H9 (cell line): ENCODE measurements around the gene NDUFAF2. TPM values are rescaled to one million over a fixed set of nuclear protein-coding genes. Genes with fewer than 3 reads are reported as not detected.

Experiments
- DNase-seq: peaks from one replicate; pipeline ENCODE4 v3.0.0-alpha.2; 2017
- H2AFZ ChIP-seq: one replicate; pipeline ENCODE4 v1.6.1; 2013; ENCODE audit warnings: mild to moderate bottlenecking, low read length, control low read depth, moderate library complexity
- H2AK5ac ChIP-seq: 2 replicates; pipeline ENCODE4 v1.6.1; 2013; ENCODE audit warnings: low read length, control low read depth, mixed read lengths; ENCODE audit not compliant: insufficient read length
- H2BK120ac ChIP-seq: one replicate; pipeline ENCODE4 v1.6.1; 2013; ENCODE audit warnings: low read depth, mild to moderate bottlenecking, low read length, control low read depth, inconsistent platforms; ENCODE audit not compliant: poor library complexity, severe bottlenecking
- H2BK12ac ChIP-seq: 2 replicates; pipeline ENCODE4 v1.6.1; 2013; ENCODE audit warnings: low read length, control low read depth, mixed read lengths, low read depth; ENCODE audit not compliant: insufficient read length
- H2BK15ac ChIP-seq: 2 replicates; pipeline ENCODE4 v1.6.1; 2013; ENCODE audit warnings: low read depth, low read length, control low read depth
- H2BK20ac ChIP-seq: one replicate; pipeline ENCODE4 v1.6.1; 2013; ENCODE audit warnings: low read depth, mild to moderate bottlenecking, low read length, control low read depth, inconsistent platforms; ENCODE audit not compliant: poor library complexity, severe bottlenecking
- H2BK5ac ChIP-seq: 2 replicates; pipeline ENCODE4 v1.6.1; 2013; ENCODE audit warnings: low read length, control low read depth, mixed read lengths; ENCODE audit not compliant: insufficient read length
- H3K14ac ChIP-seq: 2 replicates; pipeline ENCODE4 v1.6.1; 2013; ENCODE audit warnings: low read length, control low read depth; ENCODE audit not compliant: insufficient read depth
- H3K18ac ChIP-seq: 2 replicates; pipeline ENCODE4 v1.6.1; 2013; ENCODE audit warnings: low read depth, mild to moderate bottlenecking, mixed read lengths, low read length, control low read depth; ENCODE audit not compliant: insufficient read length
- H3K23ac ChIP-seq: 2 replicates; pipeline ENCODE4 v1.6.1; 2013; ENCODE audit warnings: low read length, control low read depth, mixed read lengths, low read depth; ENCODE audit not compliant: insufficient read length
- H3K23me2 ChIP-seq: 2 replicates; pipeline ENCODE4 v1.6.1; 2013; ENCODE audit warnings: low read depth, mild to moderate bottlenecking, mixed read lengths, low read length, control low read depth; ENCODE audit not compliant: insufficient read length, poor library complexity, severe bottlenecking
- H3K27ac ChIP-seq: 2 replicates; pipeline ENCODE4 v1.5.1; 2013; ENCODE audit warnings: low read length, control low read depth, mixed read lengths, low read depth; ENCODE audit not compliant: insufficient read length
- H3K27me3 ChIP-seq: 2 replicates; pipeline ENCODE4 v1.6.1; 2013; ENCODE audit warnings: low read length, control low read depth, inconsistent platforms; ENCODE audit not compliant: insufficient read depth
- H3K4ac ChIP-seq: 2 replicates; pipeline ENCODE4 v1.6.1; 2013; ENCODE audit warnings: low read depth, mild to moderate bottlenecking, control low read depth, inconsistent platforms, low read length, moderate library complexity
- H3K4me1 ChIP-seq: 2 replicates; pipeline ENCODE4 v1.6.1; 2013; ENCODE audit warnings: low read length, control low read depth, inconsistent platforms; ENCODE audit not compliant: insufficient read depth
- H3K4me2 ChIP-seq: 2 replicates; pipeline ENCODE4 v1.6.1; 2013; ENCODE audit warnings: low read length, control low read depth, mixed read lengths; ENCODE audit not compliant: insufficient read length, insufficient read depth
- H3K56ac ChIP-seq: 2 replicates; pipeline ENCODE4 v1.6.1; 2013; ENCODE audit warnings: low read depth, mild to moderate bottlenecking, mixed read lengths, low read length, control low read depth; ENCODE audit not compliant: insufficient read length
- H3K79me1 ChIP-seq: 2 replicates; pipeline ENCODE4 v1.6.1; 2013; ENCODE audit warnings: low read depth, mild to moderate bottlenecking, moderate library complexity, low read length, control low read depth, inconsistent platforms; ENCODE audit not compliant: insufficient read depth, poor library complexity, severe bottlenecking
- H3K79me2 ChIP-seq: 2 replicates; pipeline ENCODE4 v1.6.1; 2013; ENCODE audit warnings: low read length, control low read depth, inconsistent platforms; ENCODE audit not compliant: insufficient read depth
- H3K9ac ChIP-seq: 2 replicates; pipeline ENCODE4 v1.6.1; 2013; ENCODE audit warnings: low read length, control low read depth, mixed read lengths; ENCODE audit not compliant: insufficient read length; ENCODE audit errors: extremely low read depth
- H3K9me3 ChIP-seq: one replicate; pipeline ENCODE4 v1.6.1; 2013; ENCODE audit warnings: low read depth, low read length, inconsistent platforms; ENCODE audit not compliant: control insufficient read depth
- H3T11ph ChIP-seq: one replicate; pipeline ENCODE4 v1.6.1; 2013; ENCODE audit warnings: mild to moderate bottlenecking, low read length, control low read depth, inconsistent platforms
- H4K20me1 ChIP-seq: one replicate; pipeline ENCODE4 v1.6.1; 2013; ENCODE audit not compliant: control insufficient read depth, insufficient read length, insufficient read depth
- H4K5ac ChIP-seq: 2 replicates; pipeline ENCODE4 v1.6.1; 2013; ENCODE audit warnings: low read depth, mild to moderate bottlenecking, mixed read lengths, low read length, control low read depth; ENCODE audit not compliant: insufficient read length
- H4K8ac ChIP-seq: replicated peaks from 2 replicates; pipeline ENCODE4 v1.6.1; 2013; ENCODE audit warnings: low read length, control low read depth, mixed read lengths, low read depth; ENCODE audit not compliant: insufficient read length
- H4K91ac ChIP-seq: 2 replicates; pipeline ENCODE4 v1.6.1; 2013; ENCODE audit warnings: low read depth, mild to moderate bottlenecking, moderate library complexity, mixed read lengths, low read length, control low read depth; ENCODE audit not compliant: insufficient read length
- H3K27ac Mint-ChIP-seq, 3 experiments: 2 replicates in 2 of 3; 3 replicates in 1 of 3; pipeline ENCODE4 v1.8.0; 2020 to 2021; ENCODE audit warnings: mixed read lengths in 3 of 3, mild to moderate bottlenecking in 1 of 3, moderate library complexity in 1 of 3
- H3K27me3 Mint-ChIP-seq: 2 replicates; pipeline ENCODE4 v1.8.0; 2021; ENCODE audit warnings: low read depth, mild to moderate bottlenecking, moderate library complexity, mixed read lengths
- H3K36me3 Mint-ChIP-seq, 3 experiments: 2 replicates in 2 of 3; 3 replicates in 1 of 3; pipeline ENCODE4 v1.8.0; 2020 to 2021; ENCODE audit warnings: low read depth in 3 of 3, mixed read lengths in 3 of 3; ENCODE audit not compliant: insufficient read depth in 1 of 3
- H3K4me1 Mint-ChIP-seq, 2 experiments: 2 replicates each; pipeline ENCODE4 v1.8.0; 2020; ENCODE audit warnings: mixed read lengths in 2 of 2
- H3K4me3 Mint-ChIP-seq, 2 experiments: 2 replicates in 1 of 2; 3 replicates in 1 of 2; pipeline ENCODE4 v1.8.0; 2020 to 2021; ENCODE audit warnings: mild to moderate bottlenecking in 2 of 2, mixed read lengths in 2 of 2, moderate library complexity in 1 of 2
- H3K9me3 Mint-ChIP-seq, 2 experiments: 2 replicates in 1 of 2; 3 replicates in 1 of 2; pipeline ENCODE4 v1.8.0; 2020; ENCODE audit warnings: mild to moderate bottlenecking in 2 of 2, mixed read lengths in 2 of 2, moderate library complexity in 1 of 2
- CTCF ChIP-seq: fragments of 200-600 bp; sonication (generic); conservative IDR thresholded peaks from 3 replicates; pipeline ENCODE4 v1.8.0; 2021; ENCODE audit warnings: antibody characterized with exemption, mild to moderate bottlenecking
- WGBS: extraction: QIAGEN DNeasy Blood & Tissue Kit; methylation state at CpG from one replicate; pipeline ENCODE4 v1.1.7; 2013; ENCODE audit warnings: missing lambda C conversion rate, low lambda C conversion rate, mixed read lengths; ENCODE audit not compliant: insufficient read length; ENCODE audit errors: extremely low coverage; 5-methylcytosine and 5-hydroxymethylcytosine counted together
- total RNA-seq: library from RNA; stranded (reverse); gene quantifications from 2 replicates; pipeline ENCODE4 v1.2.1, GENCODE V29; 2021

Gene NDUFAF2
- total RNA-seq, 1 experiment from 2014 or later: 31.4 TPM

DNA sequence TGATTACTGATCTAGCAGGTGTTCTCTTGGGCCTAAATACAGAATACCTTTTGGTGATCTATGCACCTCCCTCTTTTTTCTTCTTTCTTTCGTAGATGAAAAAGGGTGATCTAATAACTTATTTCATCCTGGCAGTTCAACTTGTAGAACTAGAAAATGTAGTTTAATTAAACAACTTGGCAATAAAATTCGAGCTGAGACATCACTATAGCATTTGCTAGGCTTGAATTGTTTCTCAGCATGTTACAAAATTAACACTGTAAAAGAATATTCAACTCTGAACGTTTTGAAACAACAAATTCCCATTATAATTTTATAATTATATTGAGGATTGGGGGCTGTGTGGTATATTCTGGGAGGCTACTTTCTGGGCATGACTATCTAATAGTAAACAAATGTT is 197.8 kb downstream of the NDUFAF2 start:
- H3K4ac ChIP-seq: no peak overlapping the region
- H3K9me3 ChIP-seq: no peaks in the 10 kb centered on the region
- no peak overlapping the region for H3K9ac ChIP-seq
- H2BK120ac ChIP-seq: no peak overlapping the region
- no peaks in the 10 kb centered on the region for H4K20me1 ChIP-seq
- no peak overlapping the region for H3K4me2 ChIP-seq
- no peak overlapping the region for H4K91ac ChIP-seq
- Mint-ChIP-seq H3K4me1 (peaks cover 2 to 11% of the 10 kb centered on the region in 2 experiments; a peak in 3 of 4 replicates), H3K27ac (no peak overlapping the region), H3K27me3 (no peaks in the 10 kb centered on the region), H3K4me3 (no peak overlapping the region), H3K9me3 (no peaks in the 10 kb centered on the region), H3K36me3 (no peaks in the 10 kb centered on the region)
- H3K18ac ChIP-seq: no peak overlapping the region
- no peak overlapping the region for H3T11ph ChIP-seq
- H3K4me1 ChIP-seq: no peaks in the 10 kb centered on the region
- no peak overlapping the region for H3K23ac ChIP-seq
- no peak overlapping the region for H3K27ac ChIP-seq
- H4K8ac ChIP-seq: no peak overlapping the region
- H2BK20ac ChIP-seq: no peak overlapping the region
- H3K56ac ChIP-seq: no peak overlapping the region
- H3K14ac ChIP-seq: no peak overlapping the region
- no peaks in the 10 kb centered on the region for H3K79me1 ChIP-seq
- H2AK5ac ChIP-seq: no peak overlapping the region
- DNase-seq: no peak
- H3K23me2 ChIP-seq: no peaks in the 10 kb centered on the region
- WGBS: no CpG with 5 or more reads among the region's 3 CpGs
- no peak overlapping the region for H4K5ac ChIP-seq
- no peak overlapping the region for H2BK12ac ChIP-seq
- no peak for TF ChIP-seq CTCF
- no peak overlapping the region for H2AFZ ChIP-seq
- no peak overlapping the region for H2BK5ac ChIP-seq
- no peaks in the 10 kb centered on the region for H3K79me2 ChIP-seq
- no peak overlapping the region for H2BK15ac ChIP-seq
- H3K27me3 ChIP-seq: no peaks in the 10 kb centered on the region
